ENCODE results near the gene MRPS25. TPM values are rescaled to one million over a fixed set of nuclear protein-coding genes. Genes with fewer than 3 reads are reported as not detected.

MRPS25 gene
- total RNA-seq, 1 donor from 2014 or later: 50.5 TPM

Other genes with a start within 250 kb of the MRPS25 start
- not detected in 2 replicates for gene FGD5, start 246.4 kb downstream of the MRPS25 start, total RNA-seq
- 61.5 and 62.1 TPM in 2 replicates for gene NR2C2, start 117.7 kb downstream of the MRPS25 start, total RNA-seq
- 18.1 and 18.7 TPM in 2 replicates for gene RBSN, start 33.8 kb upstream of the MRPS25 start, total RNA-seq
- gene CAPN7, start 140.9 kb upstream of the MRPS25 start, total RNA-seq: 31.7 and 32.9 TPM in 2 replicates

Measured in T-helper 1 cell treated with Interleukin-12 subunit alpha and Interleukin-12 subunit beta and Interleukin-4 antibody, amounts not matched to agents 30 ng/mL and 1 ng/mL, for 36 hours (primary cell).